Measurements from ENCODE around the gene SLC2A13.

DNA sequence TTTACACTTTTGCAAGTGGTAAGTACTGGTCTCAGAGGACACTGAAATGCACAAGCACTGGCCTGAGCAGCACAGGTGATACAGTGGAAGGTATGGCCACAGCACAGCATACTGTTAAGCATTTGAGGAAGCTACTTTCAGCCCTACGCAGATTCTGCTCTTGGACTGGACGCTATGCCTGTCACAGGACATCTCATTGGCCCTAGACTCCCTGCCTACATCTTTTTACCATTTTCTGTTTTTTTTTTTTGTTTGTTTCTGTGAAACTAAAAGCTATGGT is 342.1 kb downstream of the SLC2A13 start:
- TF ChIP-seq POLR2A (IDR thresholded peaks at IDR 0.05): no peak
- TF ChIP-seq, protein P1, sequence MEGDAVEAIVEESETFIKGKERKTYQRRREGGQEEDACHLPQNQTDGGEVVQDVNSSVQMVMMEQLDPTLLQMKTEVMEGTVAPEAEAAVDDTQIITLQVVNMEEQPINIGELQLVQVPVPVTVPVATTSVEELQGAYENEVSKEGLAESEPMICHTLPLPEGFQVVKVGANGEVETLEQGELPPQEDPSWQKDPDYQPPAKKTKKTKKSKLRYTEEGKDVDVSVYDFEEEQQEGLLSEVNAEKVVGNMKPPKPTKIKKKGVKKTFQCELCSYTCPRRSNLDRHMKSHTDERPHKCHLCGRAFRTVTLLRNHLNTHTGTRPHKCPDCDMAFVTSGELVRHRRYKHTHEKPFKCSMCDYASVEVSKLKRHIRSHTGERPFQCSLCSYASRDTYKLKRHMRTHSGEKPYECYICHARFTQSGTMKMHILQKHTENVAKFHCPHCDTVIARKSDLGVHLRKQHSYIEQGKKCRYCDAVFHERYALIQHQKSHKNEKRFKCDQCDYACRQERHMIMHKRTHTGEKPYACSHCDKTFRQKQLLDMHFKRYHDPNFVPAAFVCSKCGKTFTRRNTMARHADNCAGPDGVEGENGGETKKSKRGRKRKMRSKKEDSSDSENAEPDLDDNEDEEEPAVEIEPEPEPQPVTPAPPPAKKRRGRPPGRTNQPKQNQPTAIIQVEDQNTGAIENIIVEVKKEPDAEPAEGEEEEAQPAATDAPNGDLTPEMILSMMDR (IDR thresholded peaks at IDR 0.05): no peak
